Activated naive CD8-positive, alpha-beta T cell treated with anti-CD3 and anti-CD28 coated beads, Interleukin-2, amount 10 ng/mL, durations not matched to agents 7 days and 5 days (primary cell): ENCODE measurements around the gene ZNF135. TPM values are rescaled to one million over a fixed set of nuclear protein-coding genes. Genes with fewer than 3 reads are reported as not detected.
A peak's percentile ranks its signal among the peaks of the same experiment; 100 is the strongest.

Experiments used
- ATAC-seq: fragments of 150-1000 bp; cut with Tn5 transposase; one replicate; pipeline ENCODE4 v1.10.0; 2021; ENCODE audit warnings: low read depth, moderate library complexity
- POLR2A ChIA-PET: fragments of 350-600 bp; sonication (Branson Sonifier 250); formaldehyde crosslinking; loops from one replicate; lab custom pipeline; 2021; ENCODE audit warnings: antibody characterized with exemption; lab: Charles Lee
- DNase-seq: peaks from one replicate; pipeline ENCODE4 v3.0.0; 2021
- H3K27ac Mint-ChIP-seq: one replicate; pipeline ENCODE4 v1.8.0; 2022; ENCODE audit warnings: mild to moderate bottlenecking, mixed read lengths
- H3K27me3 Mint-ChIP-seq: one replicate; pipeline ENCODE4 v1.8.0; 2022; ENCODE audit warnings: mild to moderate bottlenecking, moderate library complexity, mixed read lengths
- H3K36me3 Mint-ChIP-seq: one replicate; pipeline ENCODE4 v1.8.0; 2021; ENCODE audit warnings: mild to moderate bottlenecking, mixed read lengths
- H3K4me1 Mint-ChIP-seq: one replicate; pipeline ENCODE4 v1.8.0; 2021; ENCODE audit warnings: mixed read lengths
- H3K4me3 Mint-ChIP-seq: one replicate; pipeline ENCODE4 v1.8.0; 2022; ENCODE audit warnings: mild to moderate bottlenecking, moderate library complexity, mixed read lengths
- H3K9me3 Mint-ChIP-seq: one replicate; pipeline ENCODE4 v1.8.0; 2021; ENCODE audit warnings: mixed read lengths
- total RNA-seq, 2 experiments: library from RNA; stranded (reverse); gene quantifications; one replicate each; pipeline ENCODE4 v1.2.3, GENCODE V29; 2021

ZNF135 gene
- total RNA-seq, 2 experiments from 2014 or later: 3.8 TPM

GRCh38 chr19:58037927-58038687 lies 21.0 kb upstream of the ZNF135 start:
- DNase-seq (no peak), ATAC-seq (no peak)
- Mint-ChIP-seq H3K4me3 (no peak overlapping the region), H3K4me1 (peaks cover 4% of the 10 kb centered on the region), H3K27me3 (peaks cover 11% of the 10 kb centered on the region), H3K9me3 (peaks cover 18% of the 10 kb centered on the region), H3K36me3 (peaks cover 5% of the 10 kb centered on the region), H3K27ac (no peak overlapping the region)
- POLR2A ChIA-PET: no interaction called here

- Mint-ChIP-seq H3K4me3 (no peak overlapping the region), H3K27ac (no peak overlapping the region), H3K9me3 (peaks cover 23% of the 10 kb centered on the region), H3K27me3 (peaks cover 8% of the 10 kb centered on the region), H3K4me1 (peaks cover 4% of the 10 kb centered on the region), H3K36me3 (peaks cover 5% of the 10 kb centered on the region)
- DNase-seq: no peak
- POLR2A ChIA-PET: no interaction called here
- no peak for ATAC-seq
These were observed 20.3 kb upstream of the ZNF135 start for GRCh38 chr19:58038688-58039204.

- H3K4me3 Mint-ChIP-seq: no peak overlapping the region
- H3K4me1 Mint-ChIP-seq: no peaks in the 10 kb centered on the region
- H3K9me3 Mint-ChIP-seq: peaks cover 16% of the 10 kb centered on the region
- ATAC-seq (no peak), DNase-seq (no peak)
- no peaks in the 10 kb centered on the region for H3K36me3 Mint-ChIP-seq
- peaks cover 2% of the 10 kb centered on the region for H3K27me3 Mint-ChIP-seq
- H3K27ac Mint-ChIP-seq: no peak overlapping the region
- POLR2A ChIA-PET: no interaction called here
These were observed 18.1 kb upstream of the ZNF135 start for GRCh38 chr19:58040751-58041525.

- no peaks in the 10 kb centered on the region for H3K4me1 Mint-ChIP-seq
- H3K9me3 Mint-ChIP-seq: peaks cover 20% of the 10 kb centered on the region
- no peak overlapping the region for H3K27ac Mint-ChIP-seq
- peaks cover 2% of the 10 kb centered on the region for H3K27me3 Mint-ChIP-seq
- DNase-seq: no peak
- ATAC-seq: peak; percentile 33
- H3K4me3 Mint-ChIP-seq: no peak overlapping the region
- no peaks in the 10 kb centered on the region for H3K36me3 Mint-ChIP-seq
- POLR2A ChIA-PET: no interaction called here
These were observed 16.4 kb upstream of the ZNF135 start for GRCh38 chr19:58042495-58043340.

GRCh38 chr19:58044391-58044790 lies 14.7 kb upstream of the ZNF135 start:
- Mint-ChIP-seq H3K4me3 (no peak overlapping the region), H3K9me3 (peaks cover 23% of the 10 kb centered on the region), H3K27me3 (no peaks in the 10 kb centered on the region), H3K27ac (no peak overlapping the region), H3K36me3 (no peaks in the 10 kb centered on the region), H3K4me1 (no peaks in the 10 kb centered on the region)
- POLR2A ChIA-PET: no interaction called here
- ATAC-seq: no peak
- DNase-seq: no peak

- H3K4me3 Mint-ChIP-seq: no peak overlapping the region
- no peaks in the 10 kb centered on the region for H3K36me3 Mint-ChIP-seq
- no peak for DNase-seq
- H3K27me3 Mint-ChIP-seq: no peaks in the 10 kb centered on the region
- ATAC-seq: no peak
- POLR2A ChIA-PET: no interaction called here
- peaks cover 26% of the 10 kb centered on the region for H3K9me3 Mint-ChIP-seq
- no peak overlapping the region for H3K27ac Mint-ChIP-seq
- no peaks in the 10 kb centered on the region for H3K4me1 Mint-ChIP-seq
These were observed 14.2 kb upstream of the ZNF135 start for GRCh38 chr19:58044886-58045285.

GRCh38 chr19:58045411-58046050 lies 13.6 kb upstream of the ZNF135 start:
- H3K36me3 Mint-ChIP-seq: no peaks in the 10 kb centered on the region
- no peak for ATAC-seq
- no peaks in the 10 kb centered on the region for H3K4me1 Mint-ChIP-seq
- H3K27ac Mint-ChIP-seq: no peak overlapping the region
- H3K27me3 Mint-ChIP-seq: no peaks in the 10 kb centered on the region
- POLR2A ChIA-PET: no interaction called here
- no peak overlapping the region for H3K4me3 Mint-ChIP-seq
- H3K9me3 Mint-ChIP-seq: peaks cover 27% of the 10 kb centered on the region
- DNase-seq: no peak

GRCh38 chr19:58046856-58047255 lies 12.2 kb upstream of the ZNF135 start:
- DNase-seq (no peak), ATAC-seq (no peak)
- H3K27ac Mint-ChIP-seq: no peak overlapping the region
- H3K27me3 Mint-ChIP-seq: no peaks in the 10 kb centered on the region
- peaks cover 29% of the 10 kb centered on the region for H3K9me3 Mint-ChIP-seq
- POLR2A ChIA-PET: interaction anchor here (0.7 kb wide), 1 partner anchor 93 kb away, joined by 3 read pairs; no protein-coding TSS in a partner anchor
- H3K4me1 Mint-ChIP-seq: no peaks in the 10 kb centered on the region
- H3K36me3 Mint-ChIP-seq: no peaks in the 10 kb centered on the region
- no peak overlapping the region for H3K4me3 Mint-ChIP-seq

GRCh38 chr19:58047672-58048071 lies 11.4 kb upstream of the ZNF135 start:
- Mint-ChIP-seq H3K4me3 (no peak overlapping the region), H3K9me3 (peaks cover 28% of the 10 kb centered on the region), H3K4me1 (no peaks in the 10 kb centered on the region), H3K27me3 (no peaks in the 10 kb centered on the region), H3K27ac (no peak overlapping the region), H3K36me3 (no peaks in the 10 kb centered on the region)
- no peak for ATAC-seq
- no peak for DNase-seq
- POLR2A ChIA-PET: interaction anchor here (0.7 kb wide), 1 partner anchor 92 kb away, joined by 3 read pairs; no protein-coding TSS in a partner anchor

GRCh38 chr19:58052256-58052655 lies 6.8 kb upstream of the ZNF135 start:
- no peaks in the 10 kb centered on the region for H3K4me1 Mint-ChIP-seq
- H3K27ac Mint-ChIP-seq: no peak overlapping the region
- POLR2A ChIA-PET: no interaction called here
- DNase-seq (no peak), ATAC-seq (no peak)
- peaks cover 2% of the 10 kb centered on the region for H3K27me3 Mint-ChIP-seq
- H3K36me3 Mint-ChIP-seq: no peaks in the 10 kb centered on the region
- no peak overlapping the region for H3K4me3 Mint-ChIP-seq
- H3K9me3 Mint-ChIP-seq: peaks cover 27% of the 10 kb centered on the region

- H3K27ac Mint-ChIP-seq: no peak overlapping the region
- ATAC-seq (no peak), DNase-seq (no peak)
- peaks cover 25% of the 10 kb centered on the region for H3K9me3 Mint-ChIP-seq
- peaks cover 3% of the 10 kb centered on the region for H3K36me3 Mint-ChIP-seq
- H3K27me3 Mint-ChIP-seq: peaks cover 2% of the 10 kb centered on the region
- no peaks in the 10 kb centered on the region for H3K4me1 Mint-ChIP-seq
- POLR2A ChIA-PET: no interaction called here
- H3K4me3 Mint-ChIP-seq: no peak overlapping the region
These were observed 5.5 kb upstream of the ZNF135 start for GRCh38 chr19:58053480-58054156.
